GM19239 (cell line): Measurements from ENCODE around the gene CHRNA4.
"Not testable (repeated sequence)": the region's sequence is repeated elsewhere in the genome, so short reads cannot be mapped to it uniquely, and the experiment has no call there.

ENCODE experiments used
- DNase-seq: peaks from one replicate; pipeline ENCODE4 v3.0.0; 2011; ENCODE audit warnings: low spot score; ENCODE audit not compliant: insufficient read length
- FAIRE-seq: peaks from 2 replicates; lab custom pipeline; 2011; peaks lifted over from hg19 to GRCh38; lab: Jason Lieb, UNC

CHRNA4 gene

GRCh38 chr20:63351811-63352591 lies 9.1 kb downstream of the CHRNA4 start:
- no peak for DNase-seq
- FAIRE-seq = no peak

GRCh38 chr20:63351326-63351700 lies 9.8 kb downstream of the CHRNA4 start:
- FAIRE-seq = no peak
- no peak for DNase-seq

GRCh38 chr20:63350597-63351325 lies 10.4 kb downstream of the CHRNA4 start:
- no peak for FAIRE-seq
- no peak for DNase-seq

GRCh38 chr20:63350196-63350595 lies 11.0 kb downstream of the CHRNA4 start:
- FAIRE-seq = no peak
- no peak for DNase-seq

GRCh38 chr20:63349516-63349895 lies 11.6 kb downstream of the CHRNA4 start:
- DNase-seq (no peak), FAIRE-seq (no peak)

- FAIRE-seq = no peak
- no peak for DNase-seq
Observed at GRCh38 chr20:63348828-63349515, 12.2 kb downstream of the CHRNA4 start.

GRCh38 chr20:63347950-63348827 lies 13.0 kb downstream of the CHRNA4 start:
- FAIRE-seq (no peak), DNase-seq (no peak)

GRCh38 chr20:63347081-63347741 lies 13.9 kb downstream of the CHRNA4 start:
- no peak for DNase-seq
- no peak for FAIRE-seq

GRCh38 chr20:63346131-63347080 lies 14.7 kb downstream of the CHRNA4 start:
- DNase-seq = no peak
- no peak for FAIRE-seq

GRCh38 chr20:63345328-63346100 lies 15.6 kb downstream of the CHRNA4 start:
- FAIRE-seq = no peak
- no peak for DNase-seq

GRCh38 chr20:63344616-63345327 lies 16.4 kb downstream of the CHRNA4 start:
- no peak for DNase-seq
- no peak for FAIRE-seq

GRCh38 chr20:63343460-63344445 lies 17.4 kb downstream of the CHRNA4 start:
- DNase-seq (no peak), FAIRE-seq (no peak)

- DNase-seq (no peak), FAIRE-seq (no peak)
Observed at GRCh38 chr20:63342561-63343459, 18.3 kb downstream of the CHRNA4 start.

GRCh38 chr20:63340158-63340688 lies 20.9 kb downstream of the CHRNA4 start:
- DNase-seq, FAIRE-seq: not testable (repeated sequence)
